ENCODE results near the gene TFPT.

Gene TFPT

DNA sequence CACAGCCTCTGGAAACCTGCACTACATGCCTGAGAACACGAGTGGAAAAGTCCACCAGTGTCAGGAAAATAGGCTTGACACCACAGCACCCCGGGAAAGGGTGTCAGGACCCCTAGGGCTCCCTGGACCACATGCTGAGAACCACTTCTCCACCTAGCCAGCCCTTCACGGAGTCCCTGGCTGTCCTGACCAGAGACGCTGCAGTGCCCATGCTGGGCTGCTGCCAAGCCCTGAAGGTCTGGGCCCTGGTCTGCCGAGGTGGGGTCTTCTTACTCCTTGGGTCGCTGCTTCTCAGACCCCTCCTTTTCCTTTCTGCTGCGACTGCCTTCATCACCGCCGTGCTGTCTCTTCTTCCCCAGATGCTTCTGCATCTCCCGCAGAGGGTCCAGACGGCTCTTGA is 41.0 kb upstream of the TFPT start:
- no peak overlapping the region for H3K9ac ChIP-seq (ENCODE audit: low read length)
- peaks cover 3% of the 10 kb centered on the region for H3K4me1 ChIP-seq (ENCODE audit: control insufficient read depth, low read depth, low read length)
- no peak overlapping the region for H3K4me3 ChIP-seq (ENCODE audit: low read length)
- no peaks in the 10 kb centered on the region for H3K27me3 ChIP-seq (ENCODE audit: control insufficient read depth, insufficient read depth, low read length)
- H3K27ac ChIP-seq (ENCODE audit: low read length), result no peak overlapping the region
- no peaks in the 10 kb centered on the region for H3K9me3 ChIP-seq (ENCODE audit: control insufficient read depth, low read depth, low read length)
- peaks cover 52% of the 10 kb centered on the region for H3K36me3 ChIP-seq (ENCODE audit: control insufficient read depth, low read depth, low read length)

DNA sequence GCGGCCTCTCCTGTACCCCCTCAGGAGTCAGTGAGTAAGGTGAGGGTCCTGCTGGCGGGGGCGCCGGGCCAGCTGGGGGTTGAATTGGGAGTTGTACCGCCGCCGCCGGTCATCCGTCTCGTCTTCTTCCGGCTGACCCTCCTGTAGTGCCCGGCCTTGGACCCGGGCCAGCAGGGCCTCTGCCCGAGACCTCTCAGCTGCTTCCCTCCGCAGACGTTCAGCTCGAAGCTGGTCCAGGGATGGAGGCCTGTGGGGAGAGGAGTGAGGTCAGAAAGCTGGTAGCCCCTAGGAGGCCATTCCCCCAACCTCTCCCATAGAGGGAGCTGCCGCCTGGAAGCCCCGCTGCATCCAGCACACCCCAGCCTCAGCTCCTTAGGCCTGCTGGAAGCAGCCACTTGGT is 40.2 kb upstream of the TFPT start:
- H3K27ac ChIP-seq (ENCODE audit: low read length), result no peak overlapping the region
- H3K9ac ChIP-seq (ENCODE audit: low read length), result no peak overlapping the region
- H3K9me3 ChIP-seq (ENCODE audit: control insufficient read depth, low read depth, low read length), result no peaks in the 10 kb centered on the region
- no peak overlapping the region for H3K4me3 ChIP-seq (ENCODE audit: low read length)
- H3K36me3 ChIP-seq (ENCODE audit: control insufficient read depth, low read depth, low read length), result peaks cover 58% of the 10 kb centered on the region
- peaks cover 3% of the 10 kb centered on the region for H3K4me1 ChIP-seq (ENCODE audit: control insufficient read depth, low read depth, low read length)
- H3K27me3 ChIP-seq (ENCODE audit: control insufficient read depth, insufficient read depth, low read length), result no peaks in the 10 kb centered on the region

DNA sequence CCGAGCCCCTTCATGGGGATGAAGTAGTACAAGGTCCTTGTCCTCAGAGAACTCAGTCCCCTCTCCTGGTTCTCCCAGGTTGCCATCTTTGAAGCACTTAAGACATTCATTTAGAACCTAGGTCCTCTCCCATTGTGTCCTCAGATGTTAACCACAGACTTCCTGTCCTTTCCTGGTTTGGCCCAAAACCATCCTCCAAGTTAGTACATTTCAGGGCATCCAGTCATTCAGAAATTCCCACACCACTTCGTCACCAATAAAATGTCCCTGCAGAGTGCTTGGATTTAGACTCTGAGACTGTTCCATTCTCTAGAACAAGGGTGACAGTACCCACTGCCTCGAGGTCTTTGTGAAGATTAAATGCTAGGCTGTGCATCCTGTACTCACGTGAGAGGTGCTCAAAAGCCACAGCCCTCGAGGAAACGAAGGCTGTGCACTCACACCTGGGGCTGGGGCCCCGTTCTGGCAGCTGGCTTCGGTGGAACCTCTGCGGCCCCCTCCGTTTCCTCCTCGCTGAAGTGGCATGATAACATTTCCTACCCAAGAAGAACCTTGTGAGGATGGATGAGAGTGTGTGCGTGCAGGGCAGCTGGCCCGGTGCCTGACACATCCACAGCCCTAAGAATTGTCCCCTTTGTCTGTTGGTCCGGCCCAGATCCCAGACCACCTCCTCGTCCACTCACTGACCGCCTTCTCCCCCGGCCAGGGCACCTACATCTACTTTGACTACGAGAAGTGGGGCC is 39.3 kb upstream of the TFPT start:
- H3K9ac ChIP-seq (ENCODE audit: low read length), result no peak overlapping the region
- peaks cover 3% of the 10 kb centered on the region for H3K4me1 ChIP-seq (ENCODE audit: control insufficient read depth, low read depth, low read length)
- H3K4me3 ChIP-seq (ENCODE audit: low read length), result no peak overlapping the region
- H3K36me3 ChIP-seq (ENCODE audit: control insufficient read depth, low read depth, low read length), result peaks cover 67% of the 10 kb centered on the region
- no peak overlapping the region for H3K27ac ChIP-seq (ENCODE audit: low read length)
- H3K9me3 ChIP-seq (ENCODE audit: control insufficient read depth, low read depth, low read length), result no peaks in the 10 kb centered on the region
- H3K27me3 ChIP-seq (ENCODE audit: control insufficient read depth, insufficient read depth, low read length), result no peaks in the 10 kb centered on the region

DNA sequence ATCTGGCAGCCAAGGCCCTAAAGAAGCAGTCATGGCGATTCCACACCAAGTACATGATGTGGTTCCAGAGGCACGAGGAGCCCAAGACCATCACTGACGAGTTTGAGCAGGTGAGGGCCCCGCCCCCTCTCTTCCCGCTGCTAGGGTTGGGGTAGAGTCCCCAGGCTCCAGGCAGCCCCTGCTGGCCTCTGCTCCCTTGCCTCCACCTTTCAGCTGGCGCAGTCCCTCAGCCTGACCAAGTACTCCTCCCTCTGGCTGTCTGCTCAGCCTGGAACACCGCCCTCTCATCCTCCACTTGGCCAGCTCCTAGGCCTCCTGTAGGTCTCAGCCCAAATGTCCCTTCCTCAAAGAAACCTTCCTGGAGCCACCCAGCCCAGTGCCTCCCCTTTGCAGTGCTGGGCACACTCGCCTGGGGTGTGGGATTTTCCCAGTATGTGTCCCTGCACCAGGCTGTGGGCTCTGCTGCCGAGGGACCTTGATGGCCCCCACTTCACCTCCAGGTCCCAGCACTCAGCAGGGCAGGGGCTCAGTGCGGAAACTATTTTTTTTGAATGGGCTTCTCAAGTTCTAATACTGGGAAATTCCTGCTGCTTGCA is 38.4 kb upstream of the TFPT start:
- no peak overlapping the region for H3K9ac ChIP-seq (ENCODE audit: low read length)
- no peak overlapping the region for H3K4me3 ChIP-seq (ENCODE audit: low read length)
- H3K36me3 ChIP-seq (ENCODE audit: control insufficient read depth, low read depth, low read length), result peaks cover 76% of the 10 kb centered on the region
- peaks cover 3% of the 10 kb centered on the region for H3K4me1 ChIP-seq (ENCODE audit: control insufficient read depth, low read depth, low read length)
- H3K27ac ChIP-seq (ENCODE audit: low read length), result no peak overlapping the region
- no peaks in the 10 kb centered on the region for H3K9me3 ChIP-seq (ENCODE audit: control insufficient read depth, low read depth, low read length)
- H3K27me3 ChIP-seq (ENCODE audit: control insufficient read depth, insufficient read depth, low read length), result no peaks in the 10 kb centered on the region

DNA sequence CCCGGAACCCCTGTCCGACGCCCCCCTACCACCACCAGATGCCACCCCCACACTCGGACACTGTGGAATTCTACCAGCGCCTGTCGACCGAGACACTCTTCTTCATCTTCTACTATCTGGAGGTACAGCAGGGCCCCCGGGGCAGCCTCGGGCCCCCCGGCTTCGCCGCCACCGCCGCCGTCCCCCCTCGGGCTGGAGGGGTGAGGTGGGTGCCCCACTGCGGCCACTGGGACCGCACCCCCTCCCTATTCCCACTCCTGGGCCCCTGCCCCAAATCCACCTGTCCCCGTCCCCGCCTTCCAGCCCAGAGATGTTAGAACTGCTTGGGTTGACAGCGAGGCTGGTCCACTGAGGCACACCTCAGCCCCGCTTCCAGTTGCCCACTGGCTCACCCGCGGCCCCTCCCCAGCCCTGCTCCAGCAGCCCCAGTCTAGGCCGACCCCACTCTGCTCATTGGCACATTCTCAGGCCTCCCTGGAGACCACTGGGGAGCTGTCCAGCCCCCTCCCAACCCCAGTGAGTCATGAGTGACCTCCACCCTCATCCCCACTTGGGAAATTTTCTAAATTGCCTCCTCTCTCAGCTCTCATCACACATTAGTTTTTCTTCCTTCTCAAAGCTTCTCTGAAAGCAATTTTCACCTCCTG is 37.5 kb upstream of the TFPT start:
- peaks cover 80% of the 10 kb centered on the region for H3K36me3 ChIP-seq (ENCODE audit: control insufficient read depth, low read depth, low read length)
- no peaks in the 10 kb centered on the region for H3K9me3 ChIP-seq (ENCODE audit: control insufficient read depth, low read depth, low read length)
- H3K4me3 ChIP-seq (ENCODE audit: low read length), result no peak overlapping the region
- no peaks in the 10 kb centered on the region for H3K27me3 ChIP-seq (ENCODE audit: control insufficient read depth, insufficient read depth, low read length)
- H3K27ac ChIP-seq (ENCODE audit: low read length), result no peak overlapping the region
- H3K9ac ChIP-seq (ENCODE audit: low read length), result no peak overlapping the region
- H3K4me1 ChIP-seq (ENCODE audit: control insufficient read depth, low read depth, low read length), result no peaks in the 10 kb centered on the region

DNA sequence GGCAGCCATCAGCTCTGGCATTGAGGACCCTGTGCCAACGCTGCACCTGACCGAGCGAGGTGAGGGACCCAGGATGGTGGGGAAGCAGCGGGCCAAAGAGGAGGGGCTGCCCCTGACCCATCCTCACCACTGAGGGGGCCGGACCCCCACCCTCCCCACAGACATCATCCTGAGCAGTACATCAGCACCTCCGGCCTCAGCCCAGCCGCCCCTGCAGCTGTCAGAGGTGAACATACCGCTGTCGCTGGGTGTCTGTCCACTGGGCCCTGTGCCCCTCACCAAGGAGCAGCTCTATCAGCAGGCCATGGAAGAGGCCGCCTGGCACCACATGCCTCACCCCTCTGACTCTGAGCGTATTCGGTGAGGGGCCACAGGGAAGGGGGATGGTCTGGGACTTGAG is 36.8 kb upstream of the TFPT start:
- H3K9ac ChIP-seq (ENCODE audit: low read length), result no peak overlapping the region
- no peaks in the 10 kb centered on the region for H3K4me1 ChIP-seq (ENCODE audit: control insufficient read depth, low read depth, low read length)
- H3K9me3 ChIP-seq (ENCODE audit: control insufficient read depth, low read depth, low read length), result no peaks in the 10 kb centered on the region
- H3K27ac ChIP-seq (ENCODE audit: low read length), result no peak overlapping the region
- H3K36me3 ChIP-seq (ENCODE audit: control insufficient read depth, low read depth, low read length), result peaks cover 87% of the 10 kb centered on the region
- no peak overlapping the region for H3K4me3 ChIP-seq (ENCODE audit: low read length)
- no peaks in the 10 kb centered on the region for H3K27me3 ChIP-seq (ENCODE audit: control insufficient read depth, insufficient read depth, low read length)

DNA sequence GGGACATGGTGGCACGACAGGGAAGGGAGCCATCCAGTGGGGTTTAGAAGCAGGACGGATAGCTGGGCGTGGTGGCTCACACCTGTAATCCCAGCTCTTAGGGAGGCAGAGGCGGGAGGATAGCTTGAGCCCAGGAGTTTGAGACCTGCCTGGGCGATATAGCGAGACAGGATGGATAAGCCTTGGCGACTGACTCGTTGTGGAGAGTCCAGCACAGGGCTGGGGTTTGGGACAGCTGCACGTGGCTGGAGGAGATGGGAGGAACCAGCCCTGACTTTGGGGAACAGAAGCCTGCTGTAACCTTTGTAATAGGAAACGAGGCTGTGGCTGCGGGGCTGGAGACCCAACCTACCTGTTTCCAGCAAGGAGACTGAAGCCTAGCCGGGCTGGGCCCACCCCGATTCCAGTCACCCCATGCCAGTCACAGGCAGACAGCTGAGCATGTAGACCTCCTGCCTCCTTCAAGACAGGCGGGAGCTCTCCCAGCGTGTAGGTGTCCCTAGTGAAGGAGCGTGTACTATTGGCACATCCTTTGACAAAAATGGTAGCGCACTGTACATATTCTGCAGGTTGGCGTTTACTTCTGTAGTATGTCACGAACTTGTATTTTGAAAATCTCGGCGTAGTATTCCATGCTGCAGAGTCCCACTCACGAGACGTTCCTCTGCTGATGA is 36.0 kb upstream of the TFPT start:
- H3K4me1 ChIP-seq (ENCODE audit: control insufficient read depth, low read depth, low read length), result no peaks in the 10 kb centered on the region
- no peak overlapping the region for H3K9ac ChIP-seq (ENCODE audit: low read length)
- peaks cover 88% of the 10 kb centered on the region for H3K36me3 ChIP-seq (ENCODE audit: control insufficient read depth, low read depth, low read length)
- no peaks in the 10 kb centered on the region for H3K27me3 ChIP-seq (ENCODE audit: control insufficient read depth, insufficient read depth, low read length)
- no peaks in the 10 kb centered on the region for H3K9me3 ChIP-seq (ENCODE audit: control insufficient read depth, low read depth, low read length)
- H3K27ac ChIP-seq (ENCODE audit: low read length), result no peak overlapping the region
- no peak overlapping the region for H3K4me3 ChIP-seq (ENCODE audit: low read length)

DNA sequence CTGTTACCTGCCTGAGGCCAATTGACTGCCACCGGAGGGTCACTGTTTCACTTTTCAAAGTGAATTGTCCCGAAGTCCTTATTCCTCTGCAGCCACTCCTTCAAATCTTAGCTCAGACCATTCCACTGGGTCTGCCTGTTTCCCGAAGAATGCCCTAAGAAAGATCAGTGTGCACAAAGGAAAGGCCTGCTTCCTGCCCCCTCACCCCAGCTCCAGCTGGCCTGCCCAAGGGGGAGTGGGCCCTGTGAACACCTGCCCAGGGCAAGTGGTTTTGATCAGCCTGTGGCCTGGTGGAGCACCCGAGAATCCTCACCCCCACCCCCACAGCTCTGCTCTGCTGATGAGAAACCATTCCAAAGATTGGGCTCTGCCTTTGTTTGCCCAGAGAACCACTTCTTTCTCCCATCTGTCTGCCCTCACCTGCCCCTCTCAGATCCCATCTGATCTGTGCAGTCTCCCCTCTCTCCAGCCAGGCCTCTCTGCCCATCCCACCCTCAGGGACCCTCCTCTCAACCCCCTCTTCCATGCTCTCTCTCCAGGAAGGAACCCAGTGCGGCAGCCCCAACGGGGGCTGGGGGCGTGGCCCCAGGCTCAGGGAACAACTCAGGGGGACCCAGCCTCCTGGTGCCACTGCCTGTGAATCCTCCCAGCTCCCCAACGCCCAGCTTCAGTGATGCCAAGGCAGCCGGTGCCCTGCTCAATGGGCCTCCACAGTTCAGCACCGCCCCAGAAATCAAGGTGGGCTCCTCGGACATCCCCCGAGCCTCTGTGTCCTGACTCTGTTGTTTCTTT is 33.8 kb upstream of the TFPT start:
- Histone ChIP-seq H3K9me3 (ENCODE audit: control insufficient read depth, low read depth, low read length) (no peaks in the 10 kb centered on the region), H3K27ac (ENCODE audit: low read length) (no peak overlapping the region), H3K9ac (ENCODE audit: low read length) (no peak overlapping the region), H3K36me3 (ENCODE audit: control insufficient read depth, low read depth, low read length) (peaks cover 92% of the 10 kb centered on the region), H3K4me3 (ENCODE audit: low read length) (no peak overlapping the region), H3K4me1 (ENCODE audit: control insufficient read depth, low read depth, low read length) (no peaks in the 10 kb centered on the region), H3K27me3 (ENCODE audit: control insufficient read depth, insufficient read depth, low read length) (no peaks in the 10 kb centered on the region)

DNA sequence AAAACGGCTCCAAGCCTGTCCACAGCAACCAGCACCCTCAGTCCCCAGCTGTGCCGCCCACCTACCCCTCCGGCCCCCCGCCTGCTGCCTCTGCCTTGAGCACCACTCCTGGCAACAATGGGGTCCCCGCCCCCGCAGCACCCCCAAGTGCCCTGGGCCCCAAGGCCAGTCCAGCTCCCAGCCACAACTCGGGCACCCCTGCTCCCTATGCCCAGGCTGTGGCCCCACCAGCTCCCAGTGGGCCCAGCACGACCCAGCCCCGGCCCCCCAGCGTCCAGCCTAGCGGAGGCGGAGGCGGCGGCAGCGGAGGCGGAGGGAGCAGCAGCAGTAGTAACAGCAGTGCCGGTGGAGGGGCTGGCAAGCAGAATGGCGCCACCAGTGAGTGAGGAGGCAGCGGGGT is 32.7 kb upstream of the TFPT start:
- Histone ChIP-seq H3K36me3 (ENCODE audit: control insufficient read depth, low read depth, low read length) (peaks cover 92% of the 10 kb centered on the region), H3K9me3 (ENCODE audit: control insufficient read depth, low read depth, low read length) (no peaks in the 10 kb centered on the region), H3K27ac (ENCODE audit: low read length) (no peak overlapping the region)

DNA sequence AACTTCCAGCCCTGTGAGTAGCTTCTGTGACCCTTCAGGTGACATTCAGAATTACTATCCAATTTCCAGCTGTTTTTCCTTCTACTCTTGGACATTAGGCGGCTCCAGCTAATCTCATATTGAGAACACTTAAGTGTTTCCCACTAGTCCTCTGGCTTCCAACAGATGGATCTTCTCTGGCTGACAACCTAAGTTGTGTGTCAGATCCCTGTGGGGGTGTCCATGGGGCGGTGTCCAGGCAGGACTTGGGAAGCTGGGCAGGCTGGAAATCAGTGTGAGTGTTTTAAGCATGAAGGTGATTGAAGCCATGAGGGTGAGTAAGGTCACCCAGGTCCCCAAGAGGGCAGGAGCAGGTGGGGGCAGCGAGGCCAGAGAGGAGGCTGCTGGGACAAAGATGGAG is 32.2 kb upstream of the TFPT start:
- Histone ChIP-seq H3K9ac (ENCODE audit: low read length) (no peak overlapping the region), H3K36me3 (ENCODE audit: control insufficient read depth, low read depth, low read length) (peaks cover 92% of the 10 kb centered on the region), H3K9me3 (ENCODE audit: control insufficient read depth, low read depth, low read length) (no peaks in the 10 kb centered on the region), H3K4me3 (ENCODE audit: low read length) (no peak overlapping the region), H3K27me3 (ENCODE audit: control insufficient read depth, insufficient read depth, low read length) (no peaks in the 10 kb centered on the region), H3K27ac (ENCODE audit: low read length) (no peak overlapping the region), H3K4me1 (ENCODE audit: control insufficient read depth, low read depth, low read length) (no peaks in the 10 kb centered on the region)

More for the DNA sequence above, 32.7 kb upstream of the TFPT start:
- H3K4me3 ChIP-seq (ENCODE audit: low read length), result no peak overlapping the region
- no peaks in the 10 kb centered on the region for H3K4me1 ChIP-seq (ENCODE audit: control insufficient read depth, low read depth, low read length)
- H3K9ac ChIP-seq (ENCODE audit: low read length), result no peak overlapping the region
- no peaks in the 10 kb centered on the region for H3K27me3 ChIP-seq (ENCODE audit: control insufficient read depth, insufficient read depth, low read length)

DNA sequence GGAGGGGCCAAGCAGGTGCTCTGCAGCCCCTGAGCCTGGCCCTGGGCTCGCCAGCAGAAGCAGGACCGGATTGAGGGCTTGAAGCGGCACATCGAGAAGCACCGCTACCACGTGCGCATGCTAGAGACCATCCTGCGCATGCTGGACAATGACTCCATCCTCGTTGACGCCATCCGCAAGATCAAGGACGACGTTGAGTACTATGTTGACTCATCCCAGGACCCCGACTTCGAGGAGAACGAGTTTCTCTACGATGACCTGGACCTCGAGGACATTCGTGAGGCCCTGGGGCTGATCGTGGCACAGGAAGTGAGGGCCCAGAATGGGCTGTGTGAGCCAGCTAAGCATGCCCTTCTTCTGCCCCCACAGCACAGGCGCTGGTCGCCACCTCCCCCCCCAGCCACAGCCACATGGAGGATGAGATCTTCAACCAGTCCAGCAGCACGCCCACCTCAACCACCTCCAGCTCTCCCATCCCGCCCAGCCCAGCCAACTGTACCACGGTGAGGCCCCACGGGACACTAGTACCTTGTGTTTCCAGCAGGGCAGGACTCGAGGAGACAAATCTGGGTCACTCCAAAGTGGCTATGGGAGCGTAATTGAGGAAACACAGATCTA is 30.2 kb upstream of the TFPT start:
- Histone ChIP-seq H3K36me3 (ENCODE audit: control insufficient read depth, low read depth, low read length) (peaks cover 89% of the 10 kb centered on the region), H3K27ac (ENCODE audit: low read length) (no peak overlapping the region), H3K4me3 (ENCODE audit: low read length) (no peak overlapping the region), H3K4me1 (ENCODE audit: control insufficient read depth, low read depth, low read length) (no peaks in the 10 kb centered on the region), H3K27me3 (ENCODE audit: control insufficient read depth, insufficient read depth, low read length) (no peaks in the 10 kb centered on the region), H3K9ac (ENCODE audit: low read length) (no peak overlapping the region), H3K9me3 (ENCODE audit: control insufficient read depth, low read depth, low read length) (no peaks in the 10 kb centered on the region)

Measured in iPS-18a (cell line).